Uterus (tissue), 2 donors: Measurements from ENCODE around the gene SNRNP35.

Source experiments
- CTCF ChIP-seq, 4 experiments: fragments of 200-600 bp in 2 of 4; fragments of 450-650 bp in 2 of 4; sonication (generic) in 2 of 4; IDR thresholded peaks; one replicate each; pipeline ENCODE4 v1.5.1; 2016 to 2019; ENCODE audit warnings: antibody characterized with exemption in 4 of 4, mild to moderate bottlenecking in 2 of 4, moderate library complexity in 1 of 4
- POLR2A ChIP-seq, 2 donors: fragments of 450-650 bp; IDR thresholded peaks; one replicate each; pipeline ENCODE4 v1.6.1; 2016; ENCODE audit warnings: antibody characterized with exemption in 2 of 2, mild to moderate bottlenecking in 1 of 2, moderate library complexity in 1 of 2

- TF ChIP-seq CTCF (IDR thresholded peaks at IDR 0.05) (no peak), POLR2A (IDR thresholded peaks at IDR 0.05) (no peak)
Measured at GRCh38 chr12:123449249-123449733, 8.6 kb upstream of the SNRNP35 start.
